Measurements from ENCODE around the gene LMO1.

The LMO1 gene

DNA sequence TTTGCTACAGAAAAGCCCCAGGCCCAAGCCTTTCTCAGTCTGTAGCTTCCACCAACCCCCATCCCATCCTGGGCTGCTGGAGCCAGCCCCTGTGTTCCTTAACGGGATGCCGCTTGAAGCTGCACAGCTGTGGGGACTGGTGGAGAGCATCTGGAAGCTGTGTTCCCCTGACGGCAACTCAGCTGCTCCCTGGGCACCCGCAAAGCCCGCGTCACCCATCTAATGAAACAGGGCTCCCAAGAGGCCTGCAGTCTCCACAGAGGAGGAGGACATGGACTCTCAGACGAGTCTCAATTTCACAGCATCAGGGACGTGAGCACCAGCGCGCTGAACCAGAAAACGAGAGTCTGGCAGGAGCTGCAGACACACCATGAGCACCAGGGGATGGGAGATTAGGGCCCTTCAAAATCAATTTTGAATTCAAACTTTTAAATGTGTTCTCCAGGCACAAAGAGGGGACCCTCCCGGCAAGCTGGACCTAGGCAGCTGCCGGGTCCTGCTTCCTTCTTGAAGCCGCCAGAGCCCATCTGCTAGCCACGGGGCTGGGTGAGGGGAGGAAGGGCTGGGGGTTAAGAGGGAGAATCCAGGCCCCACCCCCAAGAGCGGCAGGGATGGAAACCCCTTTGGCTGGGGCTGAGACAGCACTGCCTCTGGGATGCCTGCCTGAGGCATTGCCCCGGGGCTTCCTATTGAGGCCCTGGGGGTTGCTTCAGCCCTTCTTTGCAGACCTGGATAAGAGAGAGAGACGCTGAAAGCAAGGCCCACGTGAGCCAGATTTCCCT, 21.0 kb downstream of the LMO1 start:
- DNase-seq = no peak

DNA sequence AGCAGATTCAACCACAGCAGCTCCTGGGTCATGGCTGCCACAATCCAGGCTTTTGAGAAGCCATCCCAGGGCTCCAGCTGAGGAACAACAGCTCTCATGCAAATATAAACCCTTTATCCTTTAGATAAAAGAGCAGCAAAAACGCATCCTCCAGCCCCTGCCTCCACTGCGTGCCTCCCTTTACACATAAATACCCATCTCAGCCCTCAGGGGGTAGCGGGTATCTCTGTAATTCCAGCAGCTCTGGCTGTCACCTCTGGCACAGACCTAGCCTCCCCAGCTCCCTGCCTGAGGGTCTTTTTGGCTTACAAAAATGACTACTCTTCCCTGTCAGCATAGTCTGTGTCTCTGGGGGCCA, 21.6 kb downstream of the LMO1 start:
- DNase-seq = no peak

DNA sequence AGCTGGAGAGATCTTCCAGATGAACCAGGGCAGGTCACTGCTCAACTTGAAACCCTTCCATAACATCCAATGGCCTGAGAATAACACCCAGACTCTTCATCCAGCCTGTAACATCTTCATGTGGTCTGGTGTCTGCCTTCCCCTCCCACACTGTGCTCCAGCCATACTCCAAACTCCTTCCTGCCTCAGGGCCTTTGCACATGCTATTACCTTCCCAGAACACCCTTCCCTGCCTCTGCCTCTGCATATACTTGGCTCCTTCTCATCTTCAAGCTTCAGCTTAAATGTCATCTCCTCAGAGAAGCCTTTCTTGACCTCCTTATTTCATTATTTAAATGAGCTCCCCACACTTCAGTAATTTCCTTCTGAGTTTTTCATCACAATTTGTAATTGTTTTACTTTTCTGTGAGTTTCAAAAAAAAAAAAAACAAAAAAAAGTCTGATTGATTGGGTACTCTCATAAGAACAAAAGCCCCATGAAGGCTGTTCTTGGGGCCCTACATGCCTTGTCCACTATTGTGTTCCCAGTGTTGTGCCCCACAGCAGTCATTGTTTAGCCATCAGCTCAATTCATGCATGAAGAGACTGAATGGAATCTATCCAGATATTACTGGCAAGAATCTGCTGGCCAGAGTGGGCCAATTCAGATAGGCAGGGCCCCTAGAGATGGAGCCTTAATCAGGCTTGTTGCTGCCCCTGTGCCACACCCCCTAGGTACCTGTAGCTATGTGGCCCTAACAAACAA, 22.1 kb downstream of the LMO1 start:
- DNase-seq = no peak

DNA sequence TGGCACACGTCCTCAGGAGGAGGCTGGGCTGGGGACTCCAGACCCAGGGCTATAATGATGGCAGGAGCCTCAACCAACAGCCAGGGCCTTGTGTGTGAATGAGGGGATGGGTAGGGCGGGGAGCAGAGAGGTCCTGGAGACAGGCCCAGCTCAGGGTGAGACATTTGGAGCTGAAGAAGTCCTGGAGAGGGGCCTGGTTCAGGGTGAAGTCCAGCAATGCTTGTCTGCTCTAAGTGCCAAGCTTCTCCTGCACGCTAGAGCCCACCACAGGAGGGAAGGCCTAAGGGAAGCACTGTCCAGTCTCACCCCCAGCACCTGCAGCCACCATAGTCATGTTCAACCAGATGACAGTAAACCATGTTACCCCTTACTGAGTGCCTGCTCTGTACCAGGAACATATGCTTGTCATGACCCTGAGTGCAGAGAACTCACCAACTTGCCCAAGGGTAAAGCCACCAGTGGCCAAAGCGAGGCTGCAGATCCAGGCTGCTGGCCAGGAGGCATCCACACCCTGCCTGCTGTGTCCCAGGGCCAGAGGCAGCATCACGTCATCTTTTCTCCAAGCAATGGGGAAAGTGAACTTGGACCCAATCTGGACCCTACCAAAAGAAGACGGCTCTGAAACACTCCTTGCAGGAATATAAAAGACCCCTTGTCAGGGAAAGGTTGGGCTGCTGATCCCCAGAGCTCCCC, 24.0 kb downstream of the LMO1 start:
- DNase-seq = no peak

DNA sequence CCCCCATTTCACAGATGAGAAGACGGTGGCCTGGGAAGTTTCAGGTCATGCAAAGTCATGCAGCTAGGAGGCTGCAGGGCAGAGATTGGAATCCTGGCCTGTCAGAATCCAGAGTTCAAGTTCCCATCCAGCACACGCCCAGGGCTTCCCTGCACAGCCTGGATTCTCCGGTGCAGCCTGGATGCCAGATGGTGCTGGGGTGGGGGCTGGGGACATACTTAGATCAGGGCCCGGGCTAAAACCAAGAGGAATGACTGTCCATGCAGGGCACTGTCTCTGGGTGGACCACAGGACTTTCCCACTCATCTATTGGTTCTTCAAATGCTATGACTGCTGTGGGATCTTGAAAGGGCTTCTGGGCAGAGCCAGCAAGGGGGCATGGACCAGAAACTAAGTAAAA, 24.6 kb downstream of the LMO1 start:
- DNase-seq = no peak

DNA sequence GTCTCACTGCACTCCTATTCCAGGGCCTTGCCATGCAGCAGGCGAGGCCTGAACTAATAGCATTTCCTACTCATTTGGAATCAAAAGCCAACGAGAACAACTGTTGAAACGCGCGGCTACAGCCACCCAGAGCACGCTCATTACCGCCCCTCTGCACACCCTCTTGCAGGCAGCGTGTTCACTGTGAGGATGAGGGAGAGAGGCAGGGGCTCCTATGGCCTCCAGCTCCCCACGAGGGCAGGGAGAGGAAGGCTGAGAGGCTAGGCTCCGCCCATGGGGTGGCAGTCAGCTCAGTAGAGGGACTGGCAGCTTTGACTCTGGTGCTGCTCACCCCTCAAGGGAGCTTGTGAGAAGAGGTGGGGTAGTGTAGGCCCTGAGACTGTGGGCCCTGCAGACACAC, 26.2 kb downstream of the LMO1 start:
- DNase-seq = no peak

DNA sequence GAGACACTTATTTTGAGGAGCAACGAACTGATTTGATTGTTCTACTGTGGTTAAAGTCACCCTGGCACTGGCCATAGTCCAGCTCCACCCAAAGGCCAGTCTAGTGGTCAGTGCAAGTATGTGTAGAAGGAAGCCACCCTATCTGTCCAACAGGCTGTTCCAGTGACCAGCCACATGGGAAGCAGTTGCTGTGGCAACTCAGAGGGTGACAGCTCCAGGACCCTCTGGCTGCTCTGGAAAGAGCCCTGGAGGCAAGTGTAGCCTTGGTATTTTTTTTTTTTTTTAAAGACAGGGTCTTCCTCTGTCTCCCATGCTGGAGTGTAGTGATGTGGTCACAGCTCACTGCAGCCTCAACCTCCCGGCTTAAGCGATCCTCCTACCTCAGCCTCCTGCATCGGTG, 27.8 kb downstream of the LMO1 start:
- DNase-seq = no peak

DNA sequence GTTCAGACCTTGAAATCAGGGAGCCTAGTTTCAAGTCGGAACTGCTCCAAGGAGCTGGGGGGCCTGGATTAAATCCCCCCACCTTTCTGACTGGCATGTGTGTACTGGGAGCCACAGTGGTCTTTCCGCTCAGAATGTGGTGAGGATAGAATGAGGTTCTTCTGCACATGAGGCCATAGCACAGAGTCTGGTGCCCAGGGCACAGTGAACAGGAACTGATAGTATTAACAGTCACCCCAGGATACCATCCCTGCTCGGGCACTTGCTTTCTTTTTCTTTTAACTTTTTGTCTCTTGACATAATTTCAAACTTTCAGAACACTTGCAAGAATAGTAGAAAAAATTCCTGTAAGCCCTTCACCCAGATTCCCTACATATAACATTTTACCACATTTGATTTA, 28.8 kb downstream of the LMO1 start:
- no peak for DNase-seq

DNA sequence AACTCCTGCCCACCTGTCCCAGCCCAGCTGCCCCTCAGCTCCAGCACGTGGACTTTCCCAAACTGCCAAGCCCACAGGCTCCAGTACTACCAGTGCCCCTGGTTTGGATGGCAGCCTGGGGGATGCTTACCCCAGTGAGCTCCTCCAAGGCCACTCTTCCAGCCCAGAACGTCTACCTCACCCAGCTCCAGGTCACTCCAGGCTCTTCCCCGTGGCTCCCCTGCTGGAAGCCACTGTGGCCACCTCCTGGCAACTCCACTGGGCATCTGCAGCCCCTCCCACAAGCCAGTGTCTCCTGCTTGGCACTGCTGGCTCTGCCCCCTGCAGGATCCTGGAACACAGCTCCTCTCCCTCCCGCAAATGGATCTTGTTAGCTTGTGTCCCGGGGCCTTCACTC, 29.3 kb downstream of the LMO1 start:
- no peak for DNase-seq

DNA sequence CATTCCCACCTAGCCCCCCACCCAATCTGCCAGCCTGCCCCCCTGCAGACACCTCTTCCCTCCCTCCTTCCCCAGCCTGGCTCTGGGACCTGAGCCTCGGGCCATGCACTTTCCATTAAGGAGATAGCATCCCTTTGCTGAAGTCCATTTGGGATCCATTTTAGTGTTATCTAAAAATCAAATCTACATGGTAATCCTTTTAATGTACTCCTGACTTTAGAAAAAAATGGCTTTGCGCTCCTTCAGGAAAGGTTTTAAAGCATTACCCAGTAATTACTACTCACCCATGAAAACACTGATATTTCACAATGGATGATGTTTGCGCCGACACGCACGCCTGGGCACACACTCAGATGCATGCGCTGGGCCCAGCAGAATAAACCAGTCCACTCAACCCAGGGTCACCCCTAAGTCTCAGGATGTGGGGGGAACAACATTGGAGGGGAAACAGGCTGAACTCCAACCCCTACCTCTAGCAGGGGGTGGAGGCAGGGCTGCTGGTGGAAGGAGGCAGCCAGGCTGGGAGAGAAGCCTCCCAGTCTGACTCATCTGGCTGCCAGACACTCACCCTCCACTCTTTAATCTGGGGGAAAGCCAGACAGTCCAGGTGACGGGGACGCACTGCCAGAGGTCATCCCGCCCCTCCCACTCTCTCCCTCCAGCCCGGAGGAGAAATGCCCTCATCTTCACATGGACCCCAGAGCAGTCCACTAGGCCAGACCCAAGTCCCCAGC, 29.8 kb downstream of the LMO1 start:
- DNase-seq = no peak

DNA sequence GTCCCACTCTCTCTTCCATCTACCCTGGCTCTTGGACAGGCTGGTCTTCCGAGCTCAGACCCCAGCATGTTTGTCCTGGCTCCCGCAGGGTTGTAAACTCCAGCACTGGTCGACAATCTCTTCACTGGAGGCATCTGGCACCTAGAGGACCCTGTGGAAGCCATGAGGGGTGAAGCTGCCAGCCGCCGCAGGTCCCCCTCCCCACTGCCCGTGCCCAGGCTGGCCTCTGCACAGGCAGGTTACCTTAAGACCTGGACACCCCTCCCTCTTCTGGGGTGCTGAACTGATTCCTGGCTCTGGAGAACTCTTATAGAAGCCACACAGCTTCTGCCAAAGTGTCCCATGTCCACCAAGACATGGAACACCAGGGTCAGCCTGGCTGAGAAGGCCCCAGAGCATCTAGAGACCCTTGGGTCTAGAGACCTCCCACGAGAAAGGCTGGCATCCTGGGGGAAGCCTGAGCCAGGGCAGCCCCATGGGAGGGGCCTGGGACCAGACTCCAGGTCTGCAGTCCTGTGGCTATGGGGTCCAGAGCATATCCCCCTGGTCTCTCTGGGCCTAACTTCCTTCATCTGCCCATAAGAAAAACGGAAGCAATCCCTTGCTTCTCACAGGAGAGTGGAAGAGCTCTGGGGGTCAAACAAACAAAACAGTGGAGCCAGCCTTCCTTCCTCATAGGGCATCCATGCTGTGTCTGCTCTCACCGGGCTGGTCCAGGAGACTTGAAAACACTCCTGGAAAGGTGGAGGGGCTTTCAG, 30.6 kb downstream of the LMO1 start:
- no peak for DNase-seq

DNA sequence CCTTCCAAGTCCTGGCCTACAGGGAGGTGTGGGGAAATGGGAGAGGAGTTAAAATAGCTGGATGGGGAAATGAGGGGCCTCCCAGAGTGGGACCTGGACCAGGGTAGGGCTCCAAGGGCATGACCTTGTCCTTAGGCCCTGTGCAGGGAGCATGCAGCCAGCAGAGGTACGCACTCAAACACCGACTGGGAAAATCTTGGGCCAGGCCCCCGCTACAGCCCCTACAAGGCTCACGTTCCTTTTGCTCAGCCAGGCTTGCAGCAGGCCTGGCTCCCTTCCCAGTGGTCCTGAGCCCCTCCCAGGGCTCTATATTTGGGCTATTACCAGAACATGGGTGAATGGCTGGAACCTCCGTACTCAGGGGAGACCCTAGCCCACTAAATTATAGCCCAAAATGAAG, 31.3 kb downstream of the LMO1 start:
- no peak for DNase-seq

DNA sequence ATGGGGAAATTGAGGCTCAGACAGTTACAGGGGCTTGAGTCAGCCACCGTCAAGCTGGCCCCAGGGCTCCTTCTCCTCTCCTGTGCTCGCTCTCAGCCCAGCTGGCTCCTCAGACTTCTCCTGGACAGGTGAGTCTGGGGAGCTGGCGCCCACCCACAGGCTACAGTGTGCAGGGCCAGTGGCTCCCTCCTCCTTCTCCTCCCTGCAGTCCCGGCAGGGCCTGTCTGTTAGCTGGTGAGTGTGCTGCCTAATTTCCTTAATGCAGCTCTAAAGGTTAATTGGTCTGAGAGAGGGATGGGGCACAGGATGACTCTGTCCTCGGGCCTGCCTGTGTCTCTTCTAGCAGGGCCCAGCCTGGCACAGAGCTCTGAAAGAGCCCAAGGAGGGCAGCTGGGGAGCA, 31.7 kb downstream of the LMO1 start:
- no peak for DNase-seq

DNA sequence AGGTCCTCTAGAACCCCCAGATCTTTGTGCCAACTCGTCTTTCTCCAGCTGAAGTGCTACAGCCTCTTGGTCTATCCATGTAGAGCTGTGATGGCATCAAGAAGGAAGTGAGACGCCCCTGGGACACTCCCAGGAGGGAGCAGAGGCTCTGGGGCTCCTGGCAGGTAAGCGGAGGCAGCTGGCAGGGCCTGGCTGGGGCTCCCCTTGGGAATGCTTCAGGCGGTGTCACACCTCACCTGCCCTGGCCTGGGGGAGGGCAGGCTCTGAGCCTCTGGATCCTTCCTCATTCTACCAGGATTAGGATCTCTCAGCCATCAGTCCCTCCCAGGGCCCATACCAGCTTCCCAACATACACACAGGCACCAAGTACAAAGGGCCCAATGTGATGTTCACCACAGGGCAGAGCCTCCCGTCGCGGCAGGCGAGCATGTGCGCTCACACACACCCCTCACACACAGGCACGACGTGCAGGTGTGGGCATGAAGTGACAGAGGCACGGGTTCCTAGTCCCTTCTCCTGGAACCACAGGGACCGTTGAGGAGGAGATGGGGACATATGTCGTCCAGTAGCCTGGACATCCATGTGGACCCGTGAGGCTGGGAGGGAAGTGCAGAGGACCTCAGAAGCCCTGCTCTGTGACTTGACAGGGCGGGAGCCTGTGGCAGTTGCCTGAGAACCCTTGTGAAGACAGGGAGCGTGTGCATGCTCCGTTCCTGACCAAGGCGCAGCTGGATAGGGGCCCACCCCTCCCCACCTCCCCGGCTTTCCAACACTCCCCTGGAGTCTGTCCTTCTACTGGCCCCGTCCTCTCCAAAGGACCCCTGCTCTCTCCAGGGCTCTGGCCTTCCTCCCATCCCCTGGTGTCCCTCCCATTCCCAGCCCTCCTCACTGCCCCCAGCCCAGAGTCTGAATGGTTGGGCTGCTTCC, 32.5 kb downstream of the LMO1 start:
- no peak for DNase-seq

DNA sequence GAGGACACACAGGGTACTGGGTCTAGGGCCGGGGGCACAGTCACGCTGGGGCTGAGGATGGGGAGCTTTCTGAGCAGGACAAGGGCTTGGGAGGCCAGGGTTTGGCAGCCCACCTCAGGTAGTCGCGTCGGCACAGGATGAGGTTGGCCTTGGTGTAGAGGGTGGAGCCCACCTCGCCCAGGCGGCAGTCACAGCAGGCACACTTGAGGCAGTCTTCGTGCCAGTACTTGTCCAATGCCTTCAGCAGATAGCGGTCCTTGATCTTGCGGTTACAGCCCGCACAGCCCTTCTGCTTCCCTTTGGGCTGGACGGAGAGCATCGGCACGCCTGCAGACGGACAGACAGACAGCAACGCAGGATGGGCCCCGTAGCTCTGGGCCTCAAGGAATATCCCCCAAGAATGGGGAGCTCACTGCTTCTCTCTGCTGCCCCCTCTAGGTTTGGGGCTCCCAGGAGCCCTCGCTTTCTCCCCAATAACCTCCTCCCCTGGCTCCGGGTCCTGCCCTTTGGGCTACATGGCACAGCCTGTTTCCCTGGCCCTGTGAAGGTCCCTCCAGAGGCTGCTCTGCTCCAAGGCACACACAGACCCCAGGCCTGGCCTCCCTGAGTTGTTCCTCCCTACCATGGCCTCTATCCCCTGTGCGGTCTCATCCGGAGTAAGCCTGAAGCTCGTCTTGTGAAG, 33.4 kb downstream of the LMO1 start:
- DNase-seq = no peak

DNA sequence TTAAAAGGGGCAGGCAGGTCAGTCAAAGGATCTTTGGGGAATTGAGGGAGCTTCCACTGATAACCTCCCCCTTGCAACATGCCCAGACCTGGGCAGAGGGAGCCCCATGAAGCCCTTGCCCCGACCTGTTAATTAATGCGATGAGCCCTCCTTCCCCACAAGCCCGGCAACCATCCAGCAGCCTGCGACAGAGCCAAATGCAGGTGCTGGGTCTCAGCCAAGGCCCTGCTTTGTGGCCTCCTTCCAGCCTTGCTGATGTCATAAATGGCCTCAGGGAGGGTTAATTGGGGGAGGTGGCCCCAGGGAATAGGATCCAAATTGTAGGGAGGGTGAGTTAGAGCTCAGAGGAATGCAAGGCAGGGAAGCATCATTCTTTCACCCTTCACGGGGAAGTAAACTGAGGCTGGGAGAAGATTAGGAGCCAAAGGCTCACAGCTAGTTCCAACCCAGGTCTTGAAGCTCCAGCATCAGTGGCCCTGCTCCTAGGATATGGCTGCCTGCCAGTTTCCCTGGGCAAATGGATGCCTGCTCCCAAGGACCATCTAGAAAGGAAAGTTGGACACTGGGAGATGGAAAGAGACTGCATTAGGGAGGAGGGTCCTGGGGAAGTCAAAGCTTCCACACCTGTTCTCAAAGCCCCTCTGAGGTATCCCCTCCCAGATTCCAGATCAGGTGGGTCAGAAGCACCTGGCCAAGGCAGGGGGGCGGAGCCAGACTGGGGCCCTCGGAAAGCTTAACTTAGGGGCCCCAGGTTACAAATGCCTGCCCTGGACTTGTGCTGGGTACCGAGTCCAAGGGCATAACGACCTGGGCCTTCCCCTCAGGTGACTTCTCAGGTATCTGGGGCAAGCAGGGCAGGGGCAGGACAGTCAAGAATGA, 34.1 kb downstream of the LMO1 start:
- DNase-seq = no peak

DNA sequence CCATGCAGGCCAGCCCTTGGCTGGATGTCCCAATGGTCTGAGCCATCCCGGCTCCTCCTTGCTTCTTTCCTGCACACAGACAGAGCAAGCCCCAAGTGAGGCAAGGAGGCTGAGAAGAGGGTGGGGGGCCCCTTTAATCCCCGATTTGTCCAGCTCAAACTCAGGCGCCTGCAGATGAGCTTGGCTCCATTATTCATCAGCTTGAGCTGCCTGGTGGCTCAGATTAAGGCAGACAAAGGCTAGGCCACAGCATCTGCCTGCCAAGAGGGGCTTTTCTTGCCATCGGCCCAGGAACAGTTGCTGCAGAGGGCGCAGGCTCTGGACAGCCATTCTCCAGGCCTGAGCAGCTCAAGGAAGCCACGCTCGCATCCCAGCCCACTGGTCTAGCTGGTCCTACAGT, 35.4 kb downstream of the LMO1 start:
- no peak for DNase-seq

DNA sequence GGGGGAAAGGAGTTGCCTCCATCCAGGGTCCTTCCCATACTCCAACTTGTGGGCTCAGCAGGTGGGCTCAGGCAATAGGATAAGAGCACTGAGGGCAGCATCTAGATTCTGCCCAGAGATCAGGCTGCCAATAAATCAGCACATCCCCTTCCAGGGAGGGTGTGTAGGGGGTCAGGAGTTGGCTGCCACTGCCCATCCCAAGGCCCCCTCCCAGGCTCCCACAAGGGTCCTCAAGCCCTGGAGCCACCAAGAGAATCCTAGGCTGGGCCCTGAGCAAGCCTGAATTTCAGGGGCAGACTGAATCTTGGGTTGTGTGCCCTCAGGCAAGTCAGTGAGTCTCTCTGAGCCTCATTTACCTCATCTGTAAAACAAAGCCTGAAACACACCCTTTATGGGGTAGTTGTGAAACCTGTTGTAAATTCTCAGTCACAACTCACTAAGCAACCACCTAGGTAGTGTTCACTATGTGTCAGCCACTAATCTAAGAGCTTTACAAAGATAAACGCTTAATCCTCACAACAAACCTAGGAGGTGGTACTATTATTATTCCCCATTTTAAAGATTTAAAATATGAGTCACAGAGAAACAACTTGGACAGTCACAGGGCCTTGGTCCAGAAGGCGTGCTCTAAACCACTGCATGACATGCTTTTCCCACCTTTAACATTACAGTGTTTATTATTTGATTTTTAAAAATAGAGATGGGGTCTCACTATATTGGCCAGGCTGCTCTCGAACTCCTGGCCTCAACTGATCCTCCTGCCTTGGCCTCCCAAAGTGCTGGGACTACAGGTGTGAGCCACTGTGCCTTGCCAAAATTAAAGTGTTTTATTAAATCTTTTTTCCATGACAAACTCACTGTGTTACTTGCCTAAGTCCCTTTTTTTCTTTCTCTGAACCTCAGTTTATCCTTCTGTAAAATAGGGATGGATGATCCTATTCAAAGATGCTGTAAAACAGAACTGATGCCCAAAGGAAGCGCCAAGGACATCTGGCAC, 36.2 kb downstream of the LMO1 start:
- DNase-seq = no peak
